Measurements from ENCODE around the gene ZNF428.

The ZNF428 gene

GRCh38 chr19:43628646-43629326, 9.4 kb upstream of the ZNF428 start:
- Histone ChIP-seq H2BK120ac (ENCODE audit: insufficient read depth, low read length, poor library complexity) (no peak overlapping the region), H3K79me2 (ENCODE audit: control insufficient read depth, insufficient read depth, low read length, poor library complexity) (no peaks in the 10 kb centered on the region), H3K18ac (ENCODE audit: low read length) (no peak overlapping the region), H4K8ac (ENCODE audit: low read depth, low read length) (no peak overlapping the region), H4K91ac (ENCODE audit: low read depth, low read length) (no peak overlapping the region), H2BK5ac (ENCODE audit: low read depth, low read length, poor library complexity) (no peak overlapping the region), H3K4ac (ENCODE audit: low read depth, low read length) (no peak overlapping the region), H3K4me3 (ENCODE audit: low read depth, low read length) (no peak overlapping the region), H3K14ac (ENCODE audit: low read length) (no peak overlapping the region), H3K27ac (ENCODE audit: low read depth, low read length) (no peak overlapping the region), H3K27me3 (ENCODE audit: insufficient read depth, low read length) (no peaks in the 10 kb centered on the region), H2AK5ac (ENCODE audit: low read length) (no peak overlapping the region), H2AFZ (ENCODE audit: insufficient read depth, low read length, poor library complexity) (no peak overlapping the region), H3K4me1 (ENCODE audit: control insufficient read depth in 1 of 2, insufficient read depth in 2 of 2, low read length in 2 of 2) (no peaks in the 10 kb centered on the region), H4K12ac (ENCODE audit: low read depth, low read length) (no peak overlapping the region), H2BK12ac (ENCODE audit: low read length) (no peak overlapping the region), H3K9ac (ENCODE audit: low read length) (no peak overlapping the region), H3K36me3 (ENCODE audit: control insufficient read depth in 1 of 2, insufficient read depth in 2 of 2, low read length in 2 of 2) (no peaks in the 10 kb centered on the region), H3K23ac (ENCODE audit: low read length) (no peak overlapping the region), H3K4me2 (ENCODE audit: low read length) (no peak overlapping the region), H3K79me1 (ENCODE audit: low read length) (no peaks in the 10 kb centered on the region), H3K9me3 (ENCODE audit: insufficient read depth, low read depth, low read length) (peaks cover 5% of the 10 kb centered on the region)
- no CpG with 5 or more reads among the region's 3 CpGs for WGBS (ENCODE audit: extremely low coverage, insufficient coverage, insufficient read length)
- no peak for DNase-seq

GRCh38 chr19:43626838-43627237, 7.4 kb upstream of the ZNF428 start:
- Histone ChIP-seq H3K27me3 (ENCODE audit: insufficient read depth, low read length) (no peaks in the 10 kb centered on the region), H3K4ac (ENCODE audit: low read depth, low read length) (no peak overlapping the region), H3K4me2 (ENCODE audit: low read length) (no peak overlapping the region), H3K18ac (ENCODE audit: low read length) (no peak overlapping the region), H3K79me2 (ENCODE audit: control insufficient read depth, insufficient read depth, low read length, poor library complexity) (no peaks in the 10 kb centered on the region), H3K79me1 (ENCODE audit: low read length) (no peaks in the 10 kb centered on the region), H3K36me3 (ENCODE audit: control insufficient read depth in 1 of 2, insufficient read depth in 2 of 2, low read length in 2 of 2) (no peaks in the 10 kb centered on the region), H3K14ac (ENCODE audit: low read length) (no peak overlapping the region), H4K12ac (ENCODE audit: low read depth, low read length) (no peak overlapping the region), H3K27ac (ENCODE audit: low read depth, low read length) (no peak overlapping the region), H4K91ac (ENCODE audit: low read depth, low read length) (no peak overlapping the region), H2AFZ (ENCODE audit: insufficient read depth, low read length, poor library complexity) (no peak overlapping the region), H4K8ac (ENCODE audit: low read depth, low read length) (no peak overlapping the region), H3K9me3 (ENCODE audit: insufficient read depth, low read depth, low read length) (peaks cover 6% of the 10 kb centered on the region), H3K4me1 (ENCODE audit: control insufficient read depth in 1 of 2, insufficient read depth in 2 of 2, low read length in 2 of 2) (no peaks in the 10 kb centered on the region), H2AK5ac (ENCODE audit: low read length) (no peak overlapping the region), H3K4me3 (ENCODE audit: low read depth, low read length) (no peak overlapping the region), H3K9ac (ENCODE audit: low read length) (no peak overlapping the region), H2BK12ac (ENCODE audit: low read length) (no peak overlapping the region), H2BK120ac (ENCODE audit: insufficient read depth, low read length, poor library complexity) (no peak overlapping the region), H3K23ac (ENCODE audit: low read length) (no peak overlapping the region), H2BK5ac (ENCODE audit: low read depth, low read length, poor library complexity) (no peak overlapping the region)
- DNase-seq, result no peak
- WGBS (ENCODE audit: extremely low coverage, insufficient coverage, insufficient read length), result no CpG with 5 or more reads among the region's 17 CpGs

- Histone ChIP-seq H4K8ac (ENCODE audit: low read depth, low read length) (no peak overlapping the region), H3K4me3 (ENCODE audit: low read depth, low read length) (no peak overlapping the region), H3K27ac (ENCODE audit: low read depth, low read length) (no peak overlapping the region), H3K14ac (ENCODE audit: low read length) (no peak overlapping the region), H3K79me2 (ENCODE audit: control insufficient read depth, insufficient read depth, low read length, poor library complexity) (no peaks in the 10 kb centered on the region), H3K79me1 (ENCODE audit: low read length) (no peaks in the 10 kb centered on the region), H3K4me2 (ENCODE audit: low read length) (no peak overlapping the region), H3K4ac (ENCODE audit: low read depth, low read length) (no peak overlapping the region), H4K91ac (ENCODE audit: low read depth, low read length) (no peak overlapping the region), H2AK5ac (ENCODE audit: low read length) (no peak overlapping the region), H4K12ac (ENCODE audit: low read depth, low read length) (no peak overlapping the region), H3K4me1 (ENCODE audit: control insufficient read depth in 1 of 2, insufficient read depth in 2 of 2, low read length in 2 of 2) (no peaks in the 10 kb centered on the region), H3K36me3 (ENCODE audit: control insufficient read depth in 1 of 2, insufficient read depth in 2 of 2, low read length in 2 of 2) (no peaks in the 10 kb centered on the region), H2BK12ac (ENCODE audit: low read length) (no peak overlapping the region), H3K18ac (ENCODE audit: low read length) (no peak overlapping the region), H3K27me3 (ENCODE audit: insufficient read depth, low read length) (no peaks in the 10 kb centered on the region), H3K23ac (ENCODE audit: low read length) (no peak overlapping the region), H2BK5ac (ENCODE audit: low read depth, low read length, poor library complexity) (no peak overlapping the region), H3K9ac (ENCODE audit: low read length) (no peak overlapping the region), H2BK120ac (ENCODE audit: insufficient read depth, low read length, poor library complexity) (no peak overlapping the region), H2AFZ (ENCODE audit: insufficient read depth, low read length, poor library complexity) (no peak overlapping the region), H3K9me3 (ENCODE audit: insufficient read depth, low read depth, low read length) (peaks cover 6% of the 10 kb centered on the region)
- peak; percentile 35 to 58 for DNase-seq
- 100% methylated on average over 2 of the region's 32 CpGs for WGBS (ENCODE audit: extremely low coverage, insufficient coverage, insufficient read length)
Observed at GRCh38 chr19:43625918-43626579, 6.6 kb upstream of the ZNF428 start.

GRCh38 chr19:43624933-43625332, 5.5 kb upstream of the ZNF428 start:
- no CpG with 5 or more reads among the region's 30 CpGs for WGBS (ENCODE audit: extremely low coverage, insufficient coverage, insufficient read length)

More at GRCh38 chr19:43624933-43625332, 5.5 kb upstream of the ZNF428 start:
- Histone ChIP-seq H3K4me2 (ENCODE audit: low read length) (peak overlapping the region; percentile 35), H3K18ac (ENCODE audit: low read length) (no peak overlapping the region), H3K14ac (ENCODE audit: low read length) (no peak overlapping the region), H3K4me3 (ENCODE audit: low read depth, low read length) (no peak overlapping the region), H3K79me2 (ENCODE audit: control insufficient read depth, insufficient read depth, low read length, poor library complexity) (no peaks in the 10 kb centered on the region), H3K27ac (ENCODE audit: low read depth, low read length) (no peak overlapping the region), H4K91ac (ENCODE audit: low read depth, low read length) (no peak overlapping the region), H3K27me3 (ENCODE audit: insufficient read depth, low read length) (no peaks in the 10 kb centered on the region), H2BK120ac (ENCODE audit: insufficient read depth, low read length, poor library complexity) (no peak overlapping the region), H3K36me3 (ENCODE audit: control insufficient read depth in 1 of 2, insufficient read depth in 2 of 2, low read length in 2 of 2) (no peaks in the 10 kb centered on the region), H2AFZ (ENCODE audit: insufficient read depth, low read length, poor library complexity) (no peak overlapping the region), H4K8ac (ENCODE audit: low read depth, low read length) (no peak overlapping the region), H2AK5ac (ENCODE audit: low read length) (no peak overlapping the region), H3K9me3 (ENCODE audit: insufficient read depth, low read depth, low read length) (peaks cover 6% of the 10 kb centered on the region), H3K79me1 (ENCODE audit: low read length) (peaks cover 2% of the 10 kb centered on the region), H3K4me1 (ENCODE audit: control insufficient read depth in 1 of 2, insufficient read depth in 2 of 2, low read length in 2 of 2) (peaks cover 3 to 4% of the 10 kb centered on the region in 2 experiments), H4K12ac (ENCODE audit: low read depth, low read length) (no peak overlapping the region), H2BK12ac (ENCODE audit: low read length) (no peak overlapping the region), H3K23ac (ENCODE audit: low read length) (no peak overlapping the region), H3K4ac (ENCODE audit: low read depth, low read length) (no peak overlapping the region), H2BK5ac (ENCODE audit: low read depth, low read length, poor library complexity) (no peak overlapping the region), H3K9ac (ENCODE audit: low read length) (no peak overlapping the region)
- DNase-seq, result peak; percentile 46 to 71

All from trophoblast cell (in vitro differentiated cells and primary cell).